NCI-H1105 (cell line): ENCODE measurements around the gene ZNF135.

Source experiments
- DNase-seq: peaks from one replicate; lab custom pipeline; 2025; lab: John Stamatoyannopoulos, UW

The ZNF135 gene

GRCh38 chr19:58059003-58059670, at the start of gene ZNF135:
Gene ZNF135, plus strand, starts transcription at chr19:58059282. Its CDS starts 721 bp downstream, at chr19:58060003.
- DNase-seq = peak; percentile 18

- no peak for DNase-seq
Observed at GRCh38 chr19:58009301-58009665, 49.8 kb upstream of the ZNF135 start.

- peak; percentile 83 for DNase-seq
Observed at GRCh38 chr19:58009666-58010301, 49.3 kb upstream of the ZNF135 start.

- DNase-seq = peak; percentile 5
Observed at GRCh38 chr19:58010507-58010906, 48.6 kb upstream of the ZNF135 start.

- no peak for DNase-seq
Observed at GRCh38 chr19:58014141-58014540, 44.9 kb upstream of the ZNF135 start.

- no peak for DNase-seq
Observed at GRCh38 chr19:58020129-58020528, 39.0 kb upstream of the ZNF135 start.

GRCh38 chr19:58021541-58022282, 37.4 kb upstream of the ZNF135 start:
- peak; percentile 13 for DNase-seq

- DNase-seq = no peak
Observed at GRCh38 chr19:58022283-58022660, 36.8 kb upstream of the ZNF135 start.

- DNase-seq = no peak
Observed at GRCh38 chr19:58024661-58025060, 34.4 kb upstream of the ZNF135 start.

GRCh38 chr19:58033741-58034476, 25.2 kb upstream of the ZNF135 start, which contains the start of gene ZSCAN1:
Gene ZSCAN1, plus strand, starts transcription at chr19:58034025. Its CDS starts 3,812 bp downstream, at chr19:58037837.
- DNase-seq = no peak

- no peak for DNase-seq
Observed at GRCh38 chr19:58034477-58034793, 24.6 kb upstream of the ZNF135 start.

- DNase-seq = no peak
Observed at GRCh38 chr19:58035863-58036262, 23.2 kb upstream of the ZNF135 start.

- no peak for DNase-seq
Observed at GRCh38 chr19:58037927-58038687, 21.0 kb upstream of the ZNF135 start.

GRCh38 chr19:58038688-58039204, 20.3 kb upstream of the ZNF135 start:
- no peak for DNase-seq

GRCh38 chr19:58040751-58041525, 18.1 kb upstream of the ZNF135 start:
- DNase-seq = no peak

- no peak for DNase-seq
Observed at GRCh38 chr19:58042495-58043340, 16.4 kb upstream of the ZNF135 start.

GRCh38 chr19:58044391-58044790, 14.7 kb upstream of the ZNF135 start:
- DNase-seq = no peak

GRCh38 chr19:58044886-58045285, 14.2 kb upstream of the ZNF135 start:
- no peak for DNase-seq

GRCh38 chr19:58045411-58046050, 13.6 kb upstream of the ZNF135 start:
- no peak for DNase-seq
